ENCODE results near the gene ITPR1.

Gene ITPR1

GRCh38 chr3:4763604-4764247 lies 270.6 kb downstream of the ITPR1 start:
- H3K36me3 Mint-ChIP-seq (ENCODE audit: low read depth), result peaks cover 40% of the 10 kb centered on the region
- H3K9me3 Mint-ChIP-seq, result peaks cover 22% of the 10 kb centered on the region
- peaks cover 31% of the 10 kb centered on the region for H3K4me1 Mint-ChIP-seq (ENCODE audit: low read depth)
- intact Hi-C loops (cut with micrococcal nuclease), result no loop called here
- no peak overlapping the region for H3K4me3 Mint-ChIP-seq
- no peak overlapping the region for H3K27ac Mint-ChIP-seq
- no peaks in the 10 kb centered on the region for H3K27me3 Mint-ChIP-seq

GRCh38 chr3:4765212-4765611 lies 272.1 kb downstream of the ITPR1 start:
- H3K4me3 Mint-ChIP-seq, result no peak overlapping the region
- H3K9me3 Mint-ChIP-seq, result peaks cover 22% of the 10 kb centered on the region
- no peak overlapping the region for H3K27ac Mint-ChIP-seq
- H3K4me1 Mint-ChIP-seq (ENCODE audit: low read depth), result peaks cover 17% of the 10 kb centered on the region
- peaks cover 43% of the 10 kb centered on the region for H3K36me3 Mint-ChIP-seq (ENCODE audit: low read depth)
- intact Hi-C loops (cut with micrococcal nuclease), result no loop called here
- no peaks in the 10 kb centered on the region for H3K27me3 Mint-ChIP-seq

- H3K4me1 Mint-ChIP-seq (ENCODE audit: low read depth), result peaks cover 25% of the 10 kb centered on the region
- intact Hi-C loops (cut with micrococcal nuclease), result no loop called here
- no peak overlapping the region for H3K27ac Mint-ChIP-seq
- peaks cover 22% of the 10 kb centered on the region for H3K9me3 Mint-ChIP-seq
- H3K27me3 Mint-ChIP-seq, result no peaks in the 10 kb centered on the region
- H3K36me3 Mint-ChIP-seq (ENCODE audit: low read depth), result peaks cover 43% of the 10 kb centered on the region
- no peak overlapping the region for H3K4me3 Mint-ChIP-seq
Measured at GRCh38 chr3:4766263-4766662, 273.1 kb downstream of the ITPR1 start.

GRCh38 chr3:4766716-4767499 lies 273.8 kb downstream of the ITPR1 start:
- Mint-ChIP-seq H3K4me3 (no peak overlapping the region), H3K9me3 (peaks cover 22% of the 10 kb centered on the region)
- intact Hi-C loops (cut with micrococcal nuclease), result no loop called here

GRCh38 chr3:4768021-4768420 lies 274.9 kb downstream of the ITPR1 start:
- Mint-ChIP-seq H3K27me3 (no peaks in the 10 kb centered on the region), H3K36me3 (ENCODE audit: low read depth) (peaks cover 39% of the 10 kb centered on the region)
- intact Hi-C loops (cut with micrococcal nuclease), result no loop called here

More at GRCh38 chr3:4766716-4767499, 273.8 kb downstream of the ITPR1 start:
- H3K4me1 Mint-ChIP-seq (ENCODE audit: low read depth), result peaks cover 25% of the 10 kb centered on the region
- H3K27ac Mint-ChIP-seq, result no peak overlapping the region
- no peaks in the 10 kb centered on the region for H3K27me3 Mint-ChIP-seq
- peaks cover 43% of the 10 kb centered on the region for H3K36me3 Mint-ChIP-seq (ENCODE audit: low read depth)

GRCh38 chr3:4768521-4768920 lies 275.4 kb downstream of the ITPR1 start:
- no peaks in the 10 kb centered on the region for H3K27me3 Mint-ChIP-seq
- peaks cover 36% of the 10 kb centered on the region for H3K4me1 Mint-ChIP-seq (ENCODE audit: low read depth)
- no peak overlapping the region for H3K4me3 Mint-ChIP-seq
- peaks cover 34% of the 10 kb centered on the region for H3K36me3 Mint-ChIP-seq (ENCODE audit: low read depth)
- H3K27ac Mint-ChIP-seq, result no peak overlapping the region
- intact Hi-C loops (cut with micrococcal nuclease), result no loop called here
- peaks cover 22% of the 10 kb centered on the region for H3K9me3 Mint-ChIP-seq

More at GRCh38 chr3:4768021-4768420, 274.9 kb downstream of the ITPR1 start:
- Mint-ChIP-seq H3K4me1 (ENCODE audit: low read depth) (peaks cover 33% of the 10 kb centered on the region), H3K4me3 (no peak overlapping the region), H3K9me3 (peaks cover 22% of the 10 kb centered on the region), H3K27ac (no peak overlapping the region)

GRCh38 chr3:4770561-4770960 lies 277.4 kb downstream of the ITPR1 start:
- Mint-ChIP-seq H3K4me3 (no peak overlapping the region), H3K27ac (peak overlapping the region; percentile 30), H3K36me3 (ENCODE audit: low read depth) (peaks cover 37% of the 10 kb centered on the region), H3K4me1 (ENCODE audit: low read depth) (peaks cover 30% of the 10 kb centered on the region), H3K9me3 (peaks cover 12% of the 10 kb centered on the region), H3K27me3 (no peaks in the 10 kb centered on the region)
- intact Hi-C loops (cut with micrococcal nuclease), result loop anchor here (10.0 kb wide), 1 partner anchor 46 kb away; no protein-coding TSS in a partner anchor

GRCh38 chr3:4771243-4771642 lies 278.1 kb downstream of the ITPR1 start:
- Mint-ChIP-seq H3K27me3 (no peaks in the 10 kb centered on the region), H3K4me1 (ENCODE audit: low read depth) (peaks cover 30% of the 10 kb centered on the region), H3K4me3 (no peak overlapping the region), H3K9me3 (peaks cover 5% of the 10 kb centered on the region), H3K27ac (peak overlapping the region; percentile 30), H3K36me3 (ENCODE audit: low read depth) (peaks cover 37% of the 10 kb centered on the region)
- intact Hi-C loops (cut with micrococcal nuclease), result loop anchor here (10.0 kb wide), 1 partner anchor 46 kb away; no protein-coding TSS in a partner anchor

- no peak overlapping the region for H3K27ac Mint-ChIP-seq
Measured at GRCh38 chr3:4772171-4772804, 279.1 kb downstream of the ITPR1 start.

GRCh38 chr3:4772858-4773257 lies 279.7 kb downstream of the ITPR1 start:
- peaks cover 30% of the 10 kb centered on the region for H3K4me1 Mint-ChIP-seq (ENCODE audit: low read depth)
- intact Hi-C loops (cut with micrococcal nuclease), result loop anchor here (10.0 kb wide), 1 partner anchor 48 kb away; no protein-coding TSS in a partner anchor
- H3K9me3 Mint-ChIP-seq, result no peaks in the 10 kb centered on the region
- peaks cover 35% of the 10 kb centered on the region for H3K36me3 Mint-ChIP-seq (ENCODE audit: low read depth)
- H3K27ac Mint-ChIP-seq, result no peak overlapping the region
- H3K27me3 Mint-ChIP-seq, result no peaks in the 10 kb centered on the region
- H3K4me3 Mint-ChIP-seq, result no peak overlapping the region

More at GRCh38 chr3:4772171-4772804, 279.1 kb downstream of the ITPR1 start:
- intact Hi-C loops (cut with micrococcal nuclease), result loop anchor here (10.0 kb wide), 1 partner anchor 47 kb away; no protein-coding TSS in a partner anchor
- no peaks in the 10 kb centered on the region for H3K27me3 Mint-ChIP-seq
- H3K4me1 Mint-ChIP-seq (ENCODE audit: low read depth), result peaks cover 30% of the 10 kb centered on the region
- peaks cover 37% of the 10 kb centered on the region for H3K36me3 Mint-ChIP-seq (ENCODE audit: low read depth)
- H3K4me3 Mint-ChIP-seq, result no peak overlapping the region
- no peaks in the 10 kb centered on the region for H3K9me3 Mint-ChIP-seq

GRCh38 chr3:4773583-4773982 lies 280.4 kb downstream of the ITPR1 start:
- peaks cover 30% of the 10 kb centered on the region for H3K4me1 Mint-ChIP-seq (ENCODE audit: low read depth)
- peaks cover 29% of the 10 kb centered on the region for H3K36me3 Mint-ChIP-seq (ENCODE audit: low read depth)
- no peak overlapping the region for H3K27ac Mint-ChIP-seq
- H3K27me3 Mint-ChIP-seq, result no peaks in the 10 kb centered on the region
- H3K4me3 Mint-ChIP-seq, result no peak overlapping the region
- intact Hi-C loops (cut with micrococcal nuclease), result loop anchor here (10.0 kb wide), 1 partner anchor 49 kb away; no protein-coding TSS in a partner anchor
- no peaks in the 10 kb centered on the region for H3K9me3 Mint-ChIP-seq

GRCh38 chr3:4774531-4774930 lies 281.4 kb downstream of the ITPR1 start:
- no peaks in the 10 kb centered on the region for H3K27me3 Mint-ChIP-seq
- no peaks in the 10 kb centered on the region for H3K9me3 Mint-ChIP-seq
- peaks cover 34% of the 10 kb centered on the region for H3K36me3 Mint-ChIP-seq (ENCODE audit: low read depth)
- no peak overlapping the region for H3K4me3 Mint-ChIP-seq
- intact Hi-C loops (cut with micrococcal nuclease), result loop anchor here (10.0 kb wide), 1 partner anchor 50 kb away; no protein-coding TSS in a partner anchor
- no peak overlapping the region for H3K27ac Mint-ChIP-seq
- peaks cover 30% of the 10 kb centered on the region for H3K4me1 Mint-ChIP-seq (ENCODE audit: low read depth)

- intact Hi-C loops (cut with micrococcal nuclease), result loop anchor here (10.0 kb wide), 1 partner anchor 52 kb away; no protein-coding TSS in a partner anchor
- Mint-ChIP-seq H3K36me3 (ENCODE audit: low read depth) (peaks cover 44% of the 10 kb centered on the region), H3K4me1 (ENCODE audit: low read depth) (peaks cover 19% of the 10 kb centered on the region), H3K27me3 (no peaks in the 10 kb centered on the region), H3K9me3 (no peaks in the 10 kb centered on the region), H3K4me3 (no peak overlapping the region), H3K27ac (no peak overlapping the region)
Measured at GRCh38 chr3:4776399-4776979, 283.3 kb downstream of the ITPR1 start.

Data from dendritic cell treated with granulocyte-macrophage colony-stimulating factor and Interleukin-4, amounts not matched to agents 40 ng/mL and 50 ng/mL, for 4 days (primary cell).